HepG2 (cell line): ENCODE measurements around the gene PRSS36. TPM values are rescaled to one million over a fixed set of nuclear protein-coding genes. Genes with fewer than 3 reads are reported as not detected.

ENCODE experiments used
- ARID2 ChIP-seq: sonication (generic); formaldehyde crosslinking; IDR thresholded peaks from 2 replicates; pipeline ENCODE4 v1.8.1; 2022; ENCODE audit warnings: mild to moderate bottlenecking, missing genetic modification reagents, borderline replicate concordance
- BRF2 ChIP-seq: sonication (generic); formaldehyde crosslinking; IDR thresholded peaks from 2 replicates; pipeline ENCODE4 v1.8.1; 2022; ENCODE audit warnings: mild to moderate bottlenecking, missing genetic modification reagents
- CBX2 ChIP-seq, 2 experiments: fragments of 200-600 bp in 1 of 2; sonication (generic); formaldehyde crosslinking in 1 of 2; IDR thresholded peaks; 2 replicates each; pipeline versions ENCODE4 v1.7.0 to v1.8.1; 2018 to 2022; ENCODE audit warnings: low read depth in 2 of 2, low read length in 1 of 2, mild to moderate bottlenecking in 1 of 2, missing genetic modification reagents in 1 of 2
- HOXD1 ChIP-seq: sonication (generic); formaldehyde crosslinking; IDR thresholded peaks from 2 replicates; pipeline ENCODE4 v1.5.0; 2020; ENCODE audit warnings: missing genetic modification reagents
- IRF2 ChIP-seq: IDR thresholded peaks from 2 replicates; pipeline ENCODE4 v1.6.1; 2018; ENCODE audit warnings: missing genetic modification reagents, missing compliant biosample characterization
- KLF6 ChIP-seq: IDR thresholded peaks from 2 replicates; pipeline ENCODE4 v1.8.0; 2016; ENCODE audit warnings: missing biosample characterization, missing genetic modification reagents
- KLF9 ChIP-seq: IDR thresholded peaks from 2 replicates; pipeline ENCODE4 v1.6.1; 2016; ENCODE audit warnings: low read depth
- RARA ChIP-seq: IDR thresholded peaks from 2 replicates; pipeline ENCODE4 v1.6.1; 2016; ENCODE audit warnings: missing genetic modification reagents, missing compliant biosample characterization
- SIN3A ChIP-seq: IDR thresholded peaks from 2 replicates; pipeline ENCODE4 v1.6.1; 2011; ENCODE audit warnings: low read depth, mild to moderate bottlenecking, control low read depth, low read length, borderline replicate concordance
- TBP ChIP-seq: sonication (generic); formaldehyde crosslinking; IDR thresholded peaks from 2 replicates; pipeline ENCODE4 v1.5.0; 2020; ENCODE audit warnings: missing genetic modification reagents
- U2AF2 ChIP-seq: fragments of 200-400 bp; formaldehyde crosslinking; IDR thresholded peaks from 2 replicates; pipeline ENCODE4 v1.6.1; 2017; ENCODE audit warnings: low read depth, mild to moderate bottlenecking, low read length
- ZBTB38 ChIP-seq: sonication (generic); formaldehyde crosslinking; IDR thresholded peaks from 2 replicates; pipeline ENCODE4 v1.5.1; 2020; ENCODE audit warnings: mild to moderate bottlenecking, missing genetic modification reagents
- ZIK1 ChIP-seq: sonication (generic); formaldehyde crosslinking; IDR thresholded peaks from 2 replicates; pipeline ENCODE4 v1.5.0; 2020; ENCODE audit warnings: mild to moderate bottlenecking, low read depth, missing genetic modification reagents, borderline replicate concordance
- ZNF292 ChIP-seq: sonication (generic); formaldehyde crosslinking; IDR thresholded peaks from 2 replicates; pipeline ENCODE4 v1.8.1; 2022; ENCODE audit warnings: mild to moderate bottlenecking, low read depth, missing genetic modification reagents, borderline replicate concordance
- ZNF772 ChIP-seq: sonication (generic); formaldehyde crosslinking; IDR thresholded peaks from 2 replicates; pipeline ENCODE4 v1.5.0; 2020; ENCODE audit warnings: mild to moderate bottlenecking, missing genetic modification reagents
- ZZZ3 ChIP-seq: sonication (generic); formaldehyde crosslinking; IDR thresholded peaks from 2 replicates; pipeline ENCODE4 v1.4.0; 2020; ENCODE audit warnings: missing genetic modification reagents, mild to moderate bottlenecking, borderline replicate concordance
- polyA plus RNA-seq, 8 experiments: library from polyadenylated mRNA; depleted of rRNA in 3 of 8; stranded (reverse) in 7 of 8; unstranded in 1 of 8; fragments of >200 nt; fragmentation: Illumina TruSeq in 4 of 8; extraction: Trizol in 4 of 8; gene quantifications; 2 replicates each; pipeline versions ENCODE4 v1.2.1 to v1.2.3, GENCODE V29; 2011 to 2016; ENCODE audit warnings: low read depth in 4 of 8, missing spikeins in 1 of 8, mixed read lengths in 1 of 8; ENCODE audit not compliant: insufficient read depth in 1 of 8
- total RNA-seq, 5 experiments: library from RNA; depleted of rRNA; stranded (reverse); fragments of >200 nt; fragmentation: Illumina TruSeq; extraction: Trizol; gene quantifications; 2 replicates each; pipeline ENCODE4 v1.2.3, GENCODE V29; 2016; ENCODE audit warnings: low read depth in 1 of 5
- TF ChIP-seq, protein P1 (sequence below): sonication (generic); formaldehyde crosslinking; IDR thresholded peaks from 2 replicates; pipeline ENCODE4 v1.8.0; 2022; ENCODE audit warnings: mild to moderate bottlenecking, missing genetic modification reagents, moderate library complexity
- TF ChIP-seq, protein P2 (sequence below): sonication (generic); formaldehyde crosslinking; IDR thresholded peaks from 2 replicates; pipeline ENCODE4 v1.4.0; 2020; ENCODE audit warnings: mild to moderate bottlenecking, missing genetic modification reagents
- TF ChIP-seq, protein P3 (sequence below): sonication (generic); formaldehyde crosslinking; IDR thresholded peaks from 2 replicates; pipeline ENCODE4 v1.4.0; 2020; ENCODE audit warnings: mild to moderate bottlenecking, missing genetic modification reagents, borderline replicate concordance
- TF ChIP-seq, protein P4 (sequence below): sonication (generic); formaldehyde crosslinking; IDR thresholded peaks from 2 replicates; pipeline ENCODE4 v1.5.0; 2020; ENCODE audit warnings: missing genetic modification reagents
- TF ChIP-seq, protein P5 (sequence below): sonication (generic); formaldehyde crosslinking; IDR thresholded peaks from 2 replicates; pipeline ENCODE4 v1.9.0; 2021; ENCODE audit warnings: missing genetic modification reagents, mild to moderate bottlenecking, borderline replicate concordance

Gene PRSS36
- total and polyA plus RNA-seq, 2 of the 13 experiments (the other 11 are each of a cell fraction or from before 2014, with no cell fraction given): 1.5 to 2.1 TPM

DNA sequence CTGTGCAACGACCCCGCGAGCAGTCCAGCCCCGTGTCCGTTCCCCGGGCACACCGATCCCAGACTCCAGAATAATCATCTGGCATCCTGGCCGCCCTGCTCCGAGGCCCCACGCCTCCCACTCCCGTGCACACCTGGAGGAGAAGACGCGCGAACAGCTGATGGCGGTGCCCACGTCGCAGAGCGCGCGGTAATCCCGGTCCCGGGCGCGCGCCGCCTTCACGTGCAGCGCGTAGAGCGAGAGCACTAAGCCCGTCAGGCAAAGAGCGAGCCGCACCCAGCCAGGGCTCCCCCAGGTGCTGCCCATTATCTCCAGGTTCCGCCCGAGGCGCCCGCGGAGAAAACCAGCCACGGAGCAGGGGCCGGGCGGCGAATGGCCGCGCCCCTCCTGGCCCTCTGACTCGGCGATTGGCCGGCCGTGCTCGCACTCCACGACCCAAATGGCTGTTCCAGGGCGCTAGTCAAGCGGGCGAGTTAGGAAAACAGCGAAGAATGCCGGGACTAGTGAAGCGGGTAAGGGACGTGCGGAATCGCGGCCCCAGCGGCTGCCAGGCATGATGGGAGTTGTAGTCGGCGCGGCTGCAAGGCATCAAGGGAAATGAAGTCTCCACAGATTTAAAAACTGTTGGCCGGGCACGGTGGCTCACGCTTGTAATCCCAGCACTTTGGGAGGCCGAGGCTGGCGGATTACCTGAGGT lies 55.3 kb downstream of the PRSS36 start, which contains the start of gene VKORC1 (continued):
- TF ChIP-seq ZIK1 (CRISPR knock-in tag) (no peak), U2AF2 (no peak), KLF6 (0 out of 2 replicates have a peak, but pooled peaks have one; percentile 39), IRF2 (CRISPR knock-in tag) (peak; percentile 96), KLF9 (CRISPR knock-in tag) (peak; percentile 89), BRF2 (CRISPR knock-in tag) (no peak), SIN3A (no peak), ZBTB38 (no peak; the same call in 1 of the 2 replicates), ARID2 (no peak), ZNF772 (peak; percentile 99), ZZZ3 (CRISPR knock-in tag) (no peak), TBP (CRISPR knock-in tag) (no peak; the same call in 1 of the 2 replicates), RARA (CRISPR knock-in tag) (peak; percentile 21; the same call in 1 of the 2 replicates), ZNF292 (CRISPR knock-in tag) (no peak), CBX2 (IDR thresholded peaks at IDR 0.05; ENCODE audit: low read depth, low read length) (no peak), CBX2 (CRISPR knock-in tag; IDR thresholded peaks at IDR 0.05; ENCODE audit: low read depth) (no peak; the same call in 1 of the 2 replicates), HOXD1 (CRISPR knock-in tag) (peak; percentile 26; the same call in 1 of the 2 replicates)
- TF ChIP-seq, protein P1, sequence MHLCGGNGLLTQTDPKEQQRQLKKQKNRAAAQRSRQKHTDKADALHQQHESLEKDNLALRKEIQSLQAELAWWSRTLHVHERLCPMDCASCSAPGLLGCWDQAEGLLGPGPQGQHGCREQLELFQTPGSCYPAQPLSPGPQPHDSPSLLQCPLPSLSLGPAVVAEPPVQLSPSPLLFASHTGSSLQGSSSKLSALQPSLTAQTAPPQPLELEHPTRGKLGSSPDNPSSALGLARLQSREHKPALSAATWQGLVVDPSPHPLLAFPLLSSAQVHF (CRISPR knock-in tag): peak; percentile 32; the same call in 1 of the 2 replicates
- TF ChIP-seq, protein P2, sequence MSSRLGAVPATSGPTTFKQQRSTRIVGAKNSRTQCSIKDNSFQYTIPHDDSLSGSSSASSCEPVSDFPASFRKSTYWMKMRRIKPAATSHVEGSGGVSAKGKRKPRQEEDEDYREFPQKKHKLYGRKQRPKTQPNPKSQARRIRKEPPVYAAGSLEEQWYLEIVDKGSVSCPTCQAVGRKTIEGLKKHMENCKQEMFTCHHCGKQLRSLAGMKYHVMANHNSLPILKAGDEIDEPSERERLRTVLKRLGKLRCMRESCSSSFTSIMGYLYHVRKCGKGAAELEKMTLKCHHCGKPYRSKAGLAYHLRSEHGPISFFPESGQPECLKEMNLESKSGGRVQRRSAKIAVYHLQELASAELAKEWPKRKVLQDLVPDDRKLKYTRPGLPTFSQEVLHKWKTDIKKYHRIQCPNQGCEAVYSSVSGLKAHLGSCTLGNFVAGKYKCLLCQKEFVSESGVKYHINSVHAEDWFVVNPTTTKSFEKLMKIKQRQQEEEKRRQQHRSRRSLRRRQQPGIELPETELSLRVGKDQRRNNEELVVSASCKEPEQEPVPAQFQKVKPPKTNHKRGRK: no peak
- TF ChIP-seq, protein P3, sequence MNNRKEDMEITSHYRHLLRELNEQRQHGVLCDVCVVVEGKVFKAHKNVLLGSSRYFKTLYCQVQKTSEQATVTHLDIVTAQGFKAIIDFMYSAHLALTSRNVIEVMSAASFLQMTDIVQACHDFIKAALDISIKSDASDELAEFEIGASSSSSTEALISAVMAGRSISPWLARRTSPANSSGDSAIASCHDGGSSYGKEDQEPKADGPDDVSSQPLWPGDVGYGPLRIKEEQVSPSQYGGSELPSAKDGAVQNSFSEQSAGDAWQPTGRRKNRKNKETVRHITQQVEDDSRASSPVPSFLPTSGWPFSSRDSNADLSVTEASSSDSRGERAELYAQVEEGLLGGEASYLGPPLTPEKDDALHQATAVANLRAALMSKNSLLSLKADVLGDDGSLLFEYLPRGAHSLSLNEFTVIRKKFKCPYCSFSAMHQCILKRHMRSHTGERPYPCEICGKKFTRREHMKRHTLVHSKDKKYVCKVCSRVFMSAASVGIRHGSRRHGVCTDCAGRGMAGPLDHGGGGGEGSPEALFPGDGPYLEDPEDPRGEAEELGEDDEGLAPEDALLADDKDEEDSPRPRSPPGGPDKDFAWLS (CRISPR knock-in tag): no peak
- TF ChIP-seq, protein P4, sequence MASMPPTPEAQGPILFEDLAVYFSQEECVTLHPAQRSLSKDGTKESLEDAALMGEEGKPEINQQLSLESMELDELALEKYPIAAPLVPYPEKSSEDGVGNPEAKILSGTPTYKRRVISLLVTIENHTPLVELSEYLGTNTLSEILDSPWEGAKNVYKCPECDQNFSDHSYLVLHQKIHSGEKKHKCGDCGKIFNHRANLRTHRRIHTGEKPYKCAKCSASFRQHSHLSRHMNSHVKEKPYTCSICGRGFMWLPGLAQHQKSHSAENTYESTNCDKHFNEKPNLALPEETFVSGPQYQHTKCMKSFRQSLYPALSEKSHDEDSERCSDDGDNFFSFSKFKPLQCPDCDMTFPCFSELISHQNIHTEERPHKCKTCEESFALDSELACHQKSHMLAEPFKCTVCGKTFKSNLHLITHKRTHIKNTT: 0 out of 2 replicates have a peak, but pooled peaks have one; percentile 44
- TF ChIP-seq, protein P5, sequence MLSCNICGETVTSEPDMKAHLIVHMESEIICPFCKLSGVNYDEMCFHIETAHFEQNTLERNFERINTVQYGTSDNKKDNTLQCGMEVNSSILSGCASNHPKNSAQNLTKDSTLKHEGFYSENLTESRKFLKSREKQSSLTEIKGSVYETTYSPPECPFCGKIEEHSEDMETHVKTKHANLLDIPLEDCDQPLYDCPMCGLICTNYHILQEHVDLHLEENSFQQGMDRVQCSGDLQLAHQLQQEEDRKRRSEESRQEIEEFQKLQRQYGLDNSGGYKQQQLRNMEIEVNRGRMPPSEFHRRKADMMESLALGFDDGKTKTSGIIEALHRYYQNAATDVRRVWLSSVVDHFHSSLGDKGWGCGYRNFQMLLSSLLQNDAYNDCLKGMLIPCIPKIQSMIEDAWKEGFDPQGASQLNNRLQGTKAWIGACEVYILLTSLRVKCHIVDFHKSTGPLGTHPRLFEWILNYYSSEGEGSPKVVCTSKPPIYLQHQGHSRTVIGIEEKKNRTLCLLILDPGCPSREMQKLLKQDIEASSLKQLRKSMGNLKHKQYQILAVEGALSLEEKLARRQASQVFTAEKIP: no peak
